MM.1S (cell line): Measurements from ENCODE around the gene SARS1.

Experiments used
- DNase-seq: peaks from one replicate; pipeline ENCODE4 v3.0.0-alpha.2; 2015
- H2AFZ ChIP-seq: fragments of 300-600 bp; sonication (generic); 2 replicates; pipeline ENCODE4 v1.6.0; 2016; ENCODE audit warnings: antibody characterized with exemption, low read length
- H3F3A ChIP-seq: fragments of 300-600 bp; sonication (generic); 2 replicates; pipeline ENCODE4 v1.6.1; 2016; ENCODE audit warnings: mild to moderate bottlenecking, antibody characterized with exemption, low read length, moderate library complexity, mixed read lengths; ENCODE audit not compliant: insufficient read depth
- H3K27ac ChIP-seq: fragments of 300-600 bp; sonication (generic); 2 replicates; pipeline ENCODE4 v1.5.1; 2016; ENCODE audit warnings: mild to moderate bottlenecking, low read length
- H3K27me3 ChIP-seq: fragments of 300-600 bp; sonication (generic); replicated peaks from 2 replicates; pipeline ENCODE4 v1.6.0; 2016; ENCODE audit warnings: low read length; ENCODE audit not compliant: insufficient read depth
- H3K36me3 ChIP-seq: fragments of 300-600 bp; sonication (generic); replicated peaks from 2 replicates; pipeline ENCODE4 v1.6.1; 2016; ENCODE audit warnings: mild to moderate bottlenecking, low read length, mixed read lengths; ENCODE audit not compliant: insufficient read depth
- H3K4me1 ChIP-seq: fragments of 300-600 bp; sonication (generic); 2 replicates; pipeline ENCODE4 v1.6.1; 2016; ENCODE audit warnings: low read length, mixed read lengths
- H3K4me2 ChIP-seq: fragments of 300-600 bp; sonication (generic); 2 replicates; pipeline ENCODE4 v1.6.0; 2016; ENCODE audit warnings: low read depth, low read length
- H3K4me3 ChIP-seq: fragments of 300-600 bp; sonication (generic); 2 replicates; pipeline ENCODE4 v1.5.1; 2016; ENCODE audit warnings: low read length, mixed read lengths
- H3K79me2 ChIP-seq: fragments of 300-600 bp; sonication (generic); 2 replicates; pipeline ENCODE4 v1.6.1; 2016; ENCODE audit warnings: mixed run types, low read length, mixed read lengths
- H3K9ac ChIP-seq: fragments of 300-600 bp; sonication (generic); 2 replicates; pipeline ENCODE4 v1.6.1; 2016; ENCODE audit warnings: low read length, mixed read lengths
- H3K9me2 ChIP-seq: fragments of 300-600 bp; sonication (generic); replicated peaks from 2 replicates; pipeline ENCODE4 v1.6.1; 2016; ENCODE audit warnings: mild to moderate bottlenecking, low read length, mixed read lengths; ENCODE audit not compliant: insufficient read depth
- H3K9me3 ChIP-seq: fragments of 300-600 bp; sonication (generic); replicated peaks from 2 replicates; pipeline ENCODE4 v1.6.1; 2016; ENCODE audit warnings: mild to moderate bottlenecking, low read length, mixed read lengths; ENCODE audit not compliant: insufficient read depth
- H4K20me1 ChIP-seq: fragments of 300-600 bp; sonication (generic); 2 replicates; pipeline ENCODE4 v1.6.1; 2016; ENCODE audit warnings: mild to moderate bottlenecking, low read length, moderate library complexity, mixed read lengths; ENCODE audit not compliant: insufficient read depth
- CTCF ChIP-seq: fragments of 300-600 bp; sonication (generic); IDR thresholded peaks from 2 replicates; pipeline ENCODE4 v1.5.1; 2016; ENCODE audit warnings: antibody characterized with exemption, low read length, mixed read lengths
- EZH2 ChIP-seq: fragments of 300-600 bp; sonication (generic); optimal IDR thresholded peaks from 2 replicates; pipeline ENCODE3; 2017; ENCODE audit warnings: low read depth, mild to moderate bottlenecking, antibody characterized with exemption, low read length, mixed read lengths
- EZH2phosphoT487 ChIP-seq: fragments of 300-600 bp; sonication (generic); IDR thresholded peaks from 2 replicates; pipeline ENCODE4 v1.6.1; 2018; ENCODE audit warnings: antibody characterized with exemption, low read length

The SARS1 gene

GRCh38 chr1:109242387-109242786 is 28.7 kb downstream of the SARS1 start:
- Histone ChIP-seq H2AFZ (no peak overlapping the region), H3K4me3 (no peak overlapping the region), H3K79me2 (no peaks in the 10 kb centered on the region), H3K27ac (no peak overlapping the region), H3K9me2 (no peaks in the 10 kb centered on the region), H3K4me1 (no peaks in the 10 kb centered on the region), H4K20me1 (no peaks in the 10 kb centered on the region), H3K36me3 (no peaks in the 10 kb centered on the region), H3F3A (no peaks in the 10 kb centered on the region), H3K9ac (no peak overlapping the region), H3K27me3 (no peaks in the 10 kb centered on the region), H3K4me2 (no peak overlapping the region), H3K9me3 (no peaks in the 10 kb centered on the region)
- DNase-seq, result no peak
- TF ChIP-seq CTCF (no peak), EZH2 (no peak), EZH2phosphoT487 (no peak)

- no peak for TF ChIP-seq EZH2
- no peak for TF ChIP-seq CTCF
- no peak for TF ChIP-seq EZH2phosphoT487
- no peak overlapping the region for H3K27ac ChIP-seq
- H3K4me2 ChIP-seq, result no peak overlapping the region
- no peaks in the 10 kb centered on the region for H3K9me2 ChIP-seq
- no peak overlapping the region for H3K4me3 ChIP-seq
- no peak overlapping the region for H3K9ac ChIP-seq
- no peaks in the 10 kb centered on the region for H3K79me2 ChIP-seq
- no peaks in the 10 kb centered on the region for H3K9me3 ChIP-seq
- H3F3A ChIP-seq, result no peaks in the 10 kb centered on the region
- no peaks in the 10 kb centered on the region for H3K36me3 ChIP-seq
- no peak overlapping the region for H2AFZ ChIP-seq
- H3K4me1 ChIP-seq, result no peaks in the 10 kb centered on the region
- DNase-seq, result no peak
- H3K27me3 ChIP-seq, result no peaks in the 10 kb centered on the region
- H4K20me1 ChIP-seq, result no peaks in the 10 kb centered on the region
Observed at GRCh38 chr1:109243221-109243620, 29.5 kb downstream of the SARS1 start.

GRCh38 chr1:109243860-109244552 is 30.3 kb downstream of the SARS1 start:
- no peaks in the 10 kb centered on the region for H3F3A ChIP-seq
- H2AFZ ChIP-seq, result no peak overlapping the region

More at GRCh38 chr1:109243860-109244552, 30.3 kb downstream of the SARS1 start:
- Histone ChIP-seq H3K79me2 (no peaks in the 10 kb centered on the region), H3K9me2 (no peaks in the 10 kb centered on the region), H3K4me3 (no peak overlapping the region), H3K27me3 (no peaks in the 10 kb centered on the region), H3K36me3 (no peaks in the 10 kb centered on the region), H3K4me2 (no peak overlapping the region), H3K4me1 (no peaks in the 10 kb centered on the region), H4K20me1 (no peaks in the 10 kb centered on the region), H3K9me3 (no peaks in the 10 kb centered on the region), H3K27ac (no peak overlapping the region), H3K9ac (no peak overlapping the region)
- no peak for TF ChIP-seq EZH2phosphoT487
- TF ChIP-seq CTCF, result no peak
- no peak for TF ChIP-seq EZH2
- DNase-seq, result no peak
